ENCODE results near the gene PDZD2. TPM values are rescaled to one million over a fixed set of nuclear protein-coding genes. Genes with fewer than 3 reads are reported as not detected.

The PDZD2 gene
- total RNA-seq, 1 donor from 2014 or later: 6.7 TPM

DNA sequence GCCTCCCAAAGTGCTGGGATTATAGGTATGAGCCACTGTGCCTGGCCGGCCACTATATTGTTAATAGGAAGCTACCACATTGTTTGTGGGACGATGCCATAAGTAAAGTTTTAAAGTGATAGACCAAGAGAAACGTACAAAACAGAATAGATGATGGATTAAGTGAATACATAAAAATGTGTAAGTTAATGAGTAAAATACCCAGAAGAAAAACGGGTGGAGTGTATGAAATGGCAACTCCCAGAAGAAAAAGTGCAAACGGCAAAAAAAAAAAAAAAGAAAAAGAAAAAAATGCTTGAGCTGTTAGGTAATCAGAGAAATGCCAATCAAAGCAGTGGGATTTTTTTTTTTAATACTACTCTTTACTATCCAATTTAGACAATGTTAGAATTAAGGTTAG, 246.0 kb downstream of the PDZD2 start:
- no peak for TF ChIP-seq CTCF (IDR thresholded peaks at IDR 0.05; ENCODE audit: insufficient read depth, low read length, poor library complexity, severe bottlenecking)
- DNase-seq (ENCODE audit: low read depth): no peak
- Histone ChIP-seq H3K4me3 (ENCODE audit: low read depth, low read length) (no peak overlapping the region), H3K27me3 (ENCODE audit: control insufficient read depth, insufficient read depth, low read length) (no peaks in the 10 kb centered on the region), H3K36me3 (ENCODE audit: control insufficient read depth, insufficient read depth, low read length) (no peaks in the 10 kb centered on the region)

GRCh38 chr5:31886206-31886605, 247.3 kb downstream of the PDZD2 start:
- Histone ChIP-seq H3K36me3 (ENCODE audit: control insufficient read depth, insufficient read depth, low read length) (no peaks in the 10 kb centered on the region), H3K4me3 (ENCODE audit: low read depth, low read length) (no peak overlapping the region), H3K27me3 (ENCODE audit: control insufficient read depth, insufficient read depth, low read length) (no peaks in the 10 kb centered on the region)
- no peak for TF ChIP-seq CTCF (IDR thresholded peaks at IDR 0.05; ENCODE audit: insufficient read depth, low read length, poor library complexity, severe bottlenecking)
- DNase-seq (ENCODE audit: low read depth): no peak

DNA sequence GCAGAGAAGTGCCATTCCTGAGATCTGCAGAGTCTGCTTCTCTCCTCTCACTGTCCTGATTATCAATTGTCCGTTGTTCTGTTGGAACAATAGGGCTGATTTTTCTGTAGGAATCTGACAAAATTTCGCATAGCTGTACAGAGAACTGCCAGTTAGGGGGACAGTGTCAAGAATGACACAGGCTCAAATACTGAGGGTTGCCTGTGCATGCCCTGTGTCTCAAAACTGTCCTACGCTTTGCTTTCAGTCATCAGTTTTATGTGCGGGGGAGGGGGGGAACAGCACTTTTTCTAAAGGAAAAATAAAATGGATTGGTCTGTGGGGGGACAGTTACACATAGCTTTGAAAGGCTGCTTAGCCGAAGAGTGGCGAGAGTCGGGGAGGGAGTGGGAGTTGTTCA, 248.6 kb downstream of the PDZD2 start:
- no peaks in the 10 kb centered on the region for H3K36me3 ChIP-seq (ENCODE audit: control insufficient read depth, insufficient read depth, low read length)
- TF ChIP-seq CTCF (IDR thresholded peaks at IDR 0.05; ENCODE audit: insufficient read depth, low read length, poor library complexity, severe bottlenecking): no peak
- no peak for DNase-seq (ENCODE audit: low read depth)
- H3K27me3 ChIP-seq (ENCODE audit: control insufficient read depth, insufficient read depth, low read length): no peaks in the 10 kb centered on the region
- H3K4me3 ChIP-seq (ENCODE audit: low read depth, low read length): no peak overlapping the region

- DNase-seq (ENCODE audit: low read depth): peak; percentile 56
- no peaks in the 10 kb centered on the region for H3K27me3 ChIP-seq (ENCODE audit: control insufficient read depth, insufficient read depth, low read length)
- TF ChIP-seq CTCF (IDR thresholded peaks at IDR 0.05; ENCODE audit: insufficient read depth, low read length, poor library complexity, severe bottlenecking): no peak
- H3K4me3 ChIP-seq (ENCODE audit: low read depth, low read length): no peak overlapping the region
- no peaks in the 10 kb centered on the region for H3K36me3 ChIP-seq (ENCODE audit: control insufficient read depth, insufficient read depth, low read length)
Observed at GRCh38 chr5:31888564-31888963, 249.6 kb downstream of the PDZD2 start.

DNA sequence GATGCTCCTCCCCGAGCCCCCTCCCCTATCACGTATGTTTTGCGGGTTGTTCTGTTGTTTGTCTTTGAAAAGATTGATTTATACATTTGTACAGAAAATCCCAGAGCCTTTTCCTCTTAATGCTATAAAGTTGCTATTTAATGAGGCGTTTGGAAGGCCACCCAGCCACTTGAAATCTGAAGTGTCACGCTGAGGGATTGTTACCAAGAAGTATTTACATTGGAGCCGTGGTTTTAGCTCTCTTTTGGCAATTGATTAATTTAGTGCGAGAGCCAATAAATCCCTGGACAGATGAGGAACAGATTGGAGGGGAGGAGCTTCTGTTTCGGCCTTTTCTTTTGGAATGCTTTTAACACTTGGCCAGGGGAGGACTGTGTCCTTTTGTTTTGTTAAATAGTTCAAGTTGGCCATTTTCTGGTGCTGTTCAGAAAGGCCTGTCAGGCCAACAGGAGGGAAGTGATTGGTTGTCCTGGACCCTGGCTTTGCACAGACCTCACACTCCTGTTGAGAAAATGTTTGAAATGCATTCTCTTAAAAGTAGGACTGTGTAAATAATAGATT, 250.2 kb downstream of the PDZD2 start:
- TF ChIP-seq CTCF (IDR thresholded peaks at IDR 0.05; ENCODE audit: insufficient read depth, low read length, poor library complexity, severe bottlenecking): no peak
- Histone ChIP-seq H3K27me3 (ENCODE audit: control insufficient read depth, insufficient read depth, low read length) (no peaks in the 10 kb centered on the region), H3K36me3 (ENCODE audit: control insufficient read depth, insufficient read depth, low read length) (no peaks in the 10 kb centered on the region), H3K4me3 (ENCODE audit: low read depth, low read length) (no peak overlapping the region)
- no peak for DNase-seq (ENCODE audit: low read depth)

GRCh38 chr5:31890046-31890445, 251.1 kb downstream of the PDZD2 start:
- DNase-seq (ENCODE audit: low read depth): no peak
- H3K4me3 ChIP-seq (ENCODE audit: low read depth, low read length): no peak overlapping the region
- H3K27me3 ChIP-seq (ENCODE audit: control insufficient read depth, insufficient read depth, low read length): no peaks in the 10 kb centered on the region
- no peak for TF ChIP-seq CTCF (IDR thresholded peaks at IDR 0.05; ENCODE audit: insufficient read depth, low read length, poor library complexity, severe bottlenecking)
- no peaks in the 10 kb centered on the region for H3K36me3 ChIP-seq (ENCODE audit: control insufficient read depth, insufficient read depth, low read length)

All from kidney epithelial cell (primary cell).